ENCODE data around the gene CACNA2D3. TPM values are rescaled to one million over a fixed set of nuclear protein-coding genes. Genes with fewer than 3 reads are reported as not detected.

The CACNA2D3 gene
- total RNA-seq, 1 experiment from 2014 or later: 0.59 TPM

GRCh38 chr3:54150864-54151467 is 28.6 kb downstream of the CACNA2D3 start:
- ChIA-PET POLR2A (ENCODE audit: unreplicated experiment) (no interaction called here), CTCF (no interaction called here)
- H3K4me2 ChIP-seq: no peak overlapping the region
- no peaks in the 10 kb centered on the region for H3K79me2 ChIP-seq (ENCODE audit: low read depth)
- no peaks in the 10 kb centered on the region for H3K36me3 ChIP-seq (ENCODE audit: low read depth)
- no TSS peak for BruUV-seq (replicated peaks)
- H4K20me1 ChIP-seq (ENCODE audit: insufficient read depth): no peaks in the 10 kb centered on the region
- intact Hi-C loops (cut with micrococcal nuclease; ENCODE audit: unreplicated experiment): no loop called here
- peaks cover 16% of the 10 kb centered on the region; the same call in 1 of the 2 replicates for H3K27me3 ChIP-seq (ENCODE audit: insufficient read depth, low read depth)
- H3K9me2 ChIP-seq (ENCODE audit: insufficient read depth): no peaks in the 10 kb centered on the region
- no peaks in the 10 kb centered on the region for H3K9me3 ChIP-seq (ENCODE audit: insufficient read depth, low read depth)
- DNase-seq: no peak
- H3K27ac ChIP-seq: no peak overlapping the region
- no peaks in the 10 kb centered on the region for H3K4me1 ChIP-seq (replicated peaks; ENCODE audit: insufficient read depth)
- H2AFZ ChIP-seq: no peak overlapping the region
- no peak overlapping the region for H3K4me3 ChIP-seq
- TF ChIP-seq, protein P1, sequence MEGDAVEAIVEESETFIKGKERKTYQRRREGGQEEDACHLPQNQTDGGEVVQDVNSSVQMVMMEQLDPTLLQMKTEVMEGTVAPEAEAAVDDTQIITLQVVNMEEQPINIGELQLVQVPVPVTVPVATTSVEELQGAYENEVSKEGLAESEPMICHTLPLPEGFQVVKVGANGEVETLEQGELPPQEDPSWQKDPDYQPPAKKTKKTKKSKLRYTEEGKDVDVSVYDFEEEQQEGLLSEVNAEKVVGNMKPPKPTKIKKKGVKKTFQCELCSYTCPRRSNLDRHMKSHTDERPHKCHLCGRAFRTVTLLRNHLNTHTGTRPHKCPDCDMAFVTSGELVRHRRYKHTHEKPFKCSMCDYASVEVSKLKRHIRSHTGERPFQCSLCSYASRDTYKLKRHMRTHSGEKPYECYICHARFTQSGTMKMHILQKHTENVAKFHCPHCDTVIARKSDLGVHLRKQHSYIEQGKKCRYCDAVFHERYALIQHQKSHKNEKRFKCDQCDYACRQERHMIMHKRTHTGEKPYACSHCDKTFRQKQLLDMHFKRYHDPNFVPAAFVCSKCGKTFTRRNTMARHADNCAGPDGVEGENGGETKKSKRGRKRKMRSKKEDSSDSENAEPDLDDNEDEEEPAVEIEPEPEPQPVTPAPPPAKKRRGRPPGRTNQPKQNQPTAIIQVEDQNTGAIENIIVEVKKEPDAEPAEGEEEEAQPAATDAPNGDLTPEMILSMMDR (conservative IDR thresholded peaks at IDR 0.05): no peak
- TF ChIP-seq EZH2 (IDR thresholded peaks at IDR 0.05; ENCODE audit: low read depth): no peak
- no peaks in the 10 kb centered on the region for H3F3A ChIP-seq (ENCODE audit: insufficient read depth, low read depth)

GRCh38 chr3:54153477-54153876 is 31.1 kb downstream of the CACNA2D3 start:
- Histone ChIP-seq H3K27me3 (ENCODE audit: insufficient read depth, low read depth) (peaks cover 3% of the 10 kb centered on the region; the same call in 1 of the 2 replicates), H3K27ac (no peak overlapping the region), H2AFZ (no peak overlapping the region), H3K4me2 (no peak overlapping the region), H3K9me3 (ENCODE audit: insufficient read depth, low read depth) (no peaks in the 10 kb centered on the region), H4K20me1 (ENCODE audit: insufficient read depth) (no peaks in the 10 kb centered on the region), H3K4me1 (replicated peaks; ENCODE audit: insufficient read depth) (no peaks in the 10 kb centered on the region), H3K4me3 (no peak overlapping the region), H3K9me2 (ENCODE audit: insufficient read depth) (no peaks in the 10 kb centered on the region), H3K36me3 (ENCODE audit: low read depth) (no peaks in the 10 kb centered on the region), H3F3A (ENCODE audit: insufficient read depth, low read depth) (no peaks in the 10 kb centered on the region), H3K79me2 (ENCODE audit: low read depth) (no peaks in the 10 kb centered on the region)
- TF ChIP-seq, protein P1 (conservative IDR thresholded peaks at IDR 0.05): no peak
- no peak for TF ChIP-seq EZH2 (IDR thresholded peaks at IDR 0.05; ENCODE audit: low read depth)
- ChIA-PET CTCF (no interaction called here), POLR2A (ENCODE audit: unreplicated experiment) (no interaction called here)
- DNase-seq: no peak
- intact Hi-C loops (cut with micrococcal nuclease; ENCODE audit: unreplicated experiment): no loop called here
- no TSS peak for BruUV-seq (replicated peaks)

- Histone ChIP-seq H3K4me2 (no peak overlapping the region), H3K27me3 (ENCODE audit: insufficient read depth, low read depth) (peaks cover 7% of the 10 kb centered on the region; the same call in 1 of the 2 replicates), H3K36me3 (ENCODE audit: low read depth) (no peaks in the 10 kb centered on the region), H3K79me2 (ENCODE audit: low read depth) (no peaks in the 10 kb centered on the region), H4K20me1 (ENCODE audit: insufficient read depth) (no peaks in the 10 kb centered on the region), H3K9me2 (ENCODE audit: insufficient read depth) (no peaks in the 10 kb centered on the region), H3K4me3 (no peak overlapping the region), H3K9me3 (ENCODE audit: insufficient read depth, low read depth) (no peaks in the 10 kb centered on the region), H3F3A (ENCODE audit: insufficient read depth, low read depth) (no peaks in the 10 kb centered on the region), H2AFZ (no peak overlapping the region), H3K4me1 (replicated peaks; ENCODE audit: insufficient read depth) (no peaks in the 10 kb centered on the region), H3K27ac (no peak overlapping the region)
- ChIA-PET POLR2A (ENCODE audit: unreplicated experiment) (no interaction called here), CTCF (no interaction called here)
- no TSS peak for BruUV-seq (replicated peaks)
- TF ChIP-seq, protein P1 (conservative IDR thresholded peaks at IDR 0.05): no peak
- DNase-seq: no peak
- intact Hi-C loops (cut with micrococcal nuclease; ENCODE audit: unreplicated experiment): no loop called here
These were observed 35.5 kb downstream of the CACNA2D3 start for GRCh38 chr3:54157860-54158259.

Measured in PC-9 (cell line).